Esophagus (tissue), 2 donors: Measurements from ENCODE around the gene CLASP1. TPM values are rescaled to one million over a fixed set of nuclear protein-coding genes. Genes with fewer than 3 reads are reported as not detected.
"Not testable (repeated sequence)": the region's sequence is repeated elsewhere in the genome, so short reads cannot be mapped to it uniquely, and the experiment has no call there.

ENCODE experiments used
- H3K27ac ChIP-seq, 2 donors: one replicate each; pipeline ENCODE4 v1.5.1; 2013; ENCODE audit warnings: low read depth in 2 of 2, mild to moderate bottlenecking in 2 of 2, inconsistent platforms in 1 of 2, low read length in 1 of 2, moderate library complexity in 1 of 2
- H3K27me3 ChIP-seq, 2 donors: one replicate each; pipeline ENCODE4 v1.6.1; 2013; ENCODE audit warnings: low read length in 2 of 2, control low read depth in 1 of 2, mild to moderate bottlenecking in 1 of 2; ENCODE audit not compliant: insufficient read depth in 2 of 2, control insufficient read depth in 1 of 2
- H3K36me3 ChIP-seq, 2 donors: one replicate each; pipeline ENCODE4 v1.6.1; 2013; ENCODE audit warnings: low read length in 1 of 2; ENCODE audit not compliant: control insufficient read depth in 2 of 2, insufficient read depth in 2 of 2
- H3K4me1 ChIP-seq, 2 donors: one replicate each; pipeline ENCODE4 v1.6.1; 2013; ENCODE audit warnings: low read length in 1 of 2; ENCODE audit not compliant: control insufficient read depth in 2 of 2, insufficient read depth in 2 of 2
- H3K4me3 ChIP-seq, 2 donors: one replicate each; pipeline ENCODE4 v1.5.1; 2013; ENCODE audit warnings: low read length in 2 of 2, mild to moderate bottlenecking in 2 of 2, low read depth in 1 of 2, moderate library complexity in 1 of 2
- H3K9me3 ChIP-seq, 2 donors: one replicate each; pipeline ENCODE4 v1.6.1; 2013; ENCODE audit warnings: mild to moderate bottlenecking in 2 of 2, low read depth in 1 of 2, low read length in 1 of 2, moderate library complexity in 1 of 2; ENCODE audit not compliant: control insufficient read depth in 2 of 2, insufficient read depth in 1 of 2
- WGBS, 2 donors: extraction: QIAGEN DNeasy Blood & Tissue Kit; methylation state at CpG; one replicate each; pipeline ENCODE4 v1.1.7; 2013; 5-methylcytosine and 5-hydroxymethylcytosine counted together
- polyA plus RNA-seq, 2 donors: library from polyadenylated mRNA; stranded (reverse); fragments of 200-250 nt; gene quantifications; one replicate each; pipeline ENCODE4 v1.2.3, GENCODE V29; 2013
- donor health status: healthy with polysubstance abuse.
- donor health status: Bipolar disorder and iron deficiency.

The CLASP1 gene
- polyA plus RNA-seq, 2 donors = 9.1 to 9.8 TPM

DNA sequence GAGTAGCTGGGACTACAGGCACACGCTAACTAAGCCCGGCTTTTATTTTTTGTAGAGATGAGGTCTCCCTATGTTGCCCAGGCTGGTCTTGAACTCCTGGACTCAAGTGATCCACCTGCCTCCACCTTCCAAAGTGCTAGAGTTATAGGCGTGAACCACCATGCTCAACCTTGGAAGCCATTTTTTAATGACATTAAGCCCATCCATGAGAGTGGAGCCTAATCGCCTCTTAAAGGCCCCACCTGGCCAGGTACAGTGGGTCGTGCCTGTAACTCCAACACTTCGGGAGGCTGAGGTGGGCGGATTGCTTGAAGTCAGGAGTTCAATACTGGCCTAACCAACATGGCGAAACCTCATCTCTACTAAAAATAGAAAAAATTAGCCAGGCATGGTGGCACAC is 322.6 kb downstream of the CLASP1 start:
- no peak overlapping the region for H3K4me3 ChIP-seq
- H3K27ac ChIP-seq = no peak overlapping the region
- H3K4me1 ChIP-seq = peaks cover 0 to 4% of the 10 kb centered on the region in 2 donors
- no peaks in the 10 kb centered on the region for H3K27me3 ChIP-seq
- no peaks in the 10 kb centered on the region for H3K36me3 ChIP-seq
- H3K9me3 ChIP-seq = no peaks in the 10 kb centered on the region
- WGBS, 2 donors = 92 to 93% methylated on average over 8 of the region's 8 CpGs

DNA sequence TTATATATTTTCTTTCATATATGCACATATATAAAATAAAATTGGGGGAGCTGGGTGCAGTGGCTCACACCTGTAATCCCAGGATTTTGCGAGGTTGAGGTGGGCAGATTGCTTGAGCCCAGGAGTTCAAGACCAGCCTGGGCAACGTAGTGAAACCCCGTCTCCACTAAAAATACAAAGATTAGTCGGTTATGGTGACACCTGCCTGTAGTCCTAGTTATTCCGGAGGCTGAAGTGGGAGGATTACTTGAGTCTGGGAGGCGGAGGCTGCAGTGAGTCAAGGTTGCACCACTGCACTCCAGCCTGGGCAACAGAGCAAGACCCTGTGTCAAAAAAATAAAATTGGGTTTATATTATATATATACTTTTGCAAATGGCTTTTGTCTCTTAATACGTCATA is 324.7 kb downstream of the CLASP1 start:
- WGBS, 2 donors = 93 to 94% methylated on average over 7 of the region's 7 CpGs
- no peak overlapping the region for H3K4me3 ChIP-seq
- no peaks in the 10 kb centered on the region for H3K27me3 ChIP-seq
- no peaks in the 10 kb centered on the region for H3K36me3 ChIP-seq
- H3K27ac ChIP-seq = no peak overlapping the region
- H3K4me1 ChIP-seq = peaks cover 0 to 5% of the 10 kb centered on the region in 2 donors
- no peaks in the 10 kb centered on the region for H3K9me3 ChIP-seq

DNA sequence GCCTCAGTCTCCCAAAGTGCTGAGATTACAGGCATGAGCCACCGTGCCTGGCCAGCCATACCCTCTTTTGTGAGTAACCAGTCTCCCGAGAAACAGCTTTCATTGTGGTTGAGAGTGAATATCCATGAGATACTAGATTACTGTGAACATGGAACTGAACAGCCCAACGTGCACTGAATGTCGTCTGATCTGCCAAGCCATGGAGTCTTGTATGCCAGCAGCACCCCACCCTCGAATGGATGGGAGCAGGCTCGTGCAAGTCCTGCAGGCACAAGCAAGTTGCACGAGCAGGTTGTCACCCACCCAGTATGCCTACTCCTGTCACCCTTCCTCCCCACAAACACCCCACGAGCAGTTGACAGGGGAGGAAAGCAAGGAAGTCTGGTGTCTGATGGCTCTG is 327.8 kb downstream of the CLASP1 start:
- WGBS, 2 donors = 49 to 65% methylated on average over 8 of the region's 8 CpGs
- Histone ChIP-seq H3K36me3 (no peaks in the 10 kb centered on the region), H3K4me1 (peaks cover 0 to 5% of the 10 kb centered on the region in 2 donors), H3K4me3 (no peak overlapping the region), H3K27me3 (no peaks in the 10 kb centered on the region), H3K27ac (no peak overlapping the region), H3K9me3 (no peaks in the 10 kb centered on the region)

DNA sequence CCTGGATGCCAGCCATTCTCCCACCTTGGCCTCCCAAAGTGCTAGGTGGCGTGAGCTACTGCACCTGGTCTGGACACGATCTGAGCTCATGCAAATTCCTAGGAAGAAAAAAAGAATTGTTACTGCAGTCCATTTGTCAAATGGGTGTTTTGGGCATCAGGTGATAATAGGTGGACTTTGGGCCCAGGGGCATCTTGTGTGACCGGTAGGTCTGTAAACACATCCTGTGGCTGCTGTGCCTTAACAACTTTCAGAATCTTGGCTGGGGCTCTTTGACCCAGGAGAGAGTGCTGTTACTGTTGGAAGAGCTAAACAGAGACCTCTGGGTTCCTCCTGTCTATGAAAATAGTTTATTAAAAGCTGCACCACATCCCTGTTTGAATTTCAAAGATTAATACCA is 329.3 kb downstream of the CLASP1 start:
- 66 to 78% methylated on average over 3 of the region's 3 CpGs for WGBS, 2 donors
- Histone ChIP-seq H3K9me3 (no peaks in the 10 kb centered on the region), H3K27ac (no peak overlapping the region), H3K4me1 (peaks cover 0 to 5% of the 10 kb centered on the region in 2 donors), H3K27me3 (no peaks in the 10 kb centered on the region), H3K4me3 (no peak overlapping the region), H3K36me3 (no peaks in the 10 kb centered on the region)

DNA sequence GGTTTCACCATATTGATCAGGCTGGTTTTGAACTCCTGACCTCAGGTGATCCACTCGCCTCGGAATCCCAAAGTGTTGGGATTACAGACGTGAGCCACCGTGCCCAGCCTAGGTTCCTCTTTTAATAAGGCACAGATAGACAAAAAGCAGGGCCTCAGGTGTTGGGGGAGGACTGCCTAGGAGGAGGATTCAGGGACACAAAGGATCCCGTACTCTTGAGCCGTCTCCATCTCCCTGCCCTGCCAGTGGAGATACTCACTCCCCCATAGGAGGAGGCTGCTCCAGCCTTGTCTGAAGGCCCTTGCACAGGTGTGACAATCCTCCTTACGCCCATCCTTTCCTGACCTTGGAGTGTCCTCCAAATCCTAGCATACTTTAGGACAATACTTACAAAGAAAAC is 332.3 kb downstream of the CLASP1 start:
- WGBS, 2 donors = 87% methylated on average over 7 of the region's 7 CpGs
- no peaks in the 10 kb centered on the region for H3K9me3 ChIP-seq
- H3K4me1 ChIP-seq = peaks cover 0 to 5% of the 10 kb centered on the region in 2 donors
- no peak overlapping the region for H3K27ac ChIP-seq
- no peak overlapping the region for H3K4me3 ChIP-seq
- H3K27me3 ChIP-seq = no peaks in the 10 kb centered on the region
- H3K36me3 ChIP-seq = no peaks in the 10 kb centered on the region

- WGBS, 2 donors = 84% methylated on average over 15 of the region's 15 CpGs
- H3K4me3 ChIP-seq, H3K27ac ChIP-seq, H3K36me3 ChIP-seq, H3K4me1 ChIP-seq, H3K9me3 ChIP-seq, H3K27me3 ChIP-seq: not testable (repeated sequence)
Observed at GRCh38 chr2:121313701-121314100, 335.6 kb downstream of the CLASP1 start.

DNA sequence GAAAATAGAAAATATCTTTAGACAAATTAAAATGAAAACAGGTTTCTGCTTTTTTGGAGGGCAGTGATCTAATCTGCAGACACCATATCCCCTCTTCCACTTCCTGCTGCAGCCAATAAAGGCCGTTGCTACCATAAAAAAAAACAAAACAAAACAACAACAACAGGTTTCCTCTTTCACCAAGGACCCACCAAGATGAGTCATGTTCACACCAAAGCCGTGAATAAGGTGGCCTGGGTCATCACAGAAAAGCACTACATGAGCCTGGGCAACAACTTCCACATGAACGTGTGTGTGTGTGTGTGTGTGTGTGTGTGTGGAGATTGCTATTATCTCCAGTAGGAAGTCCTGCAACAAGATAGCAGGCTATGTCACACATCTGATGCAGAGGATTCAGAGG is 339.5 kb downstream of the CLASP1 start:
- Histone ChIP-seq H3K4me3 (no peak overlapping the region), H3K27me3 (no peaks in the 10 kb centered on the region), H3K9me3 (no peaks in the 10 kb centered on the region), H3K27ac (no peak overlapping the region), H3K36me3 (no peaks in the 10 kb centered on the region), H3K4me1 (no peaks in the 10 kb centered on the region)
- 38 to 40% methylated on average over 3 of the region's 3 CpGs for WGBS, 2 donors

DNA sequence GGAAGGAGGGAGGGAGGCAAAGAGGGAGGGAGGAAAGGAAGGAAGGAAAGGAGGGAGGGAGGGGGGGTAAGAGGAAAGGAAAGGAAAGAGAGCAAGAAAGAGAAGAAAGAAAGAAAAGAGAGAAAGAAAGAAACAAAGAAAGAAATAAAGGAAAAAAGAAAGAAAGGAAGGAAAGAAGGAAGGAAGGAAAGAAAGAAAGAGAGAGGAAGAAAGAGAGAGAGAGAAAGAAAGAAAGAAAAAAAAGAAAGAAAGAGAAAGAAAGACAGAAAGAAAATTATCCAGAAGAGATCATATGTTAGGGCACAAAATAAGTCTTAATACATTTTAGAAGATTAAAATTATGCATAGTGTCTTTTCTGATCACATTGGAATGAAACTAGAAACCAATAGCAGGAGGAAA is 339.9 kb downstream of the CLASP1 start:
- no peaks in the 10 kb centered on the region for H3K36me3 ChIP-seq
- H3K27me3 ChIP-seq = no peaks in the 10 kb centered on the region
- no peaks in the 10 kb centered on the region for H3K9me3 ChIP-seq
- H3K4me1 ChIP-seq = no peaks in the 10 kb centered on the region
- H3K4me3 ChIP-seq = no peak overlapping the region
- H3K27ac ChIP-seq = no peak overlapping the region

DNA sequence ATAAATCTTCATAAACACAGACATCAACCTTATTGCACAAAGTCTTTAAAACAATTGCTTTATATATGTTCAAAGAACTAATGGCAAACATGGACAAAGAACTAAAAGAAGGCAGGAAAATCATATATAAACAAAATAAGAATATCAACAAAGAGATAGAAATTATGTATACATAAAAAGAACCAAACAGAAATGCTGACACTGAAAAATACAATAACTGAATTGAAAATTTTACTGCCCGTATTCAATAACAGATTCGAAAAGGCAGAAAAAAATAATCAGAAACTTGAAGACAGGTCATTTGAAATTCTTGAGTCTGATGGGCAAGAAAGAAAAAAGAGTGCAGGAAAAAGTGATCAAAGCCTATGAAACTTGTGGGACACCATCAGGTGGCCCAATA is 342.2 kb downstream of the CLASP1 start:
- no peaks in the 10 kb centered on the region for H3K9me3 ChIP-seq
- no peak overlapping the region for H3K27ac ChIP-seq
- H3K36me3 ChIP-seq = no peaks in the 10 kb centered on the region
- H3K4me1 ChIP-seq = no peaks in the 10 kb centered on the region
- no peak overlapping the region for H3K4me3 ChIP-seq
- WGBS, 2 donors = 90 to 97% methylated on average over 2 of the region's 2 CpGs
- H3K27me3 ChIP-seq = no peaks in the 10 kb centered on the region

DNA sequence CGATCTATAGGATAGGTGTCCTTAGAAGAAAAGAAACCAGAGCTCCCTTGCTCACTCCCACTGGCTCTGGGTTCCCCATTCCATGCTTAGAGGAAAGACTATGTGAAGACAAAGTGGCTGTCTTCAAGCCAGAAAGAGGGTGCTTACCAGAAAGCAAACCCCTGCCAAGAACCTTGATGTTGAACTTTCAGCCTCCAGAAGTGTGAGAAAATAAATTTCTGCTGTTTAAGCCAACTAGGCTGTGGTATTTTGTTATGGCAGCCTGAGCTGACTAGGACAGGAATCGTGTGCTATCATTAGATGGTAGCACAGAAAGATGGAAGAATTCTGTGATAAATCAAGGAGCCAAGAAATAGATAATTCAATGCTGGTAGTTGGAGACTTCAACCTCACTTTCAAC is 344.3 kb downstream of the CLASP1 start:
- no peaks in the 10 kb centered on the region for H3K36me3 ChIP-seq
- H3K9me3 ChIP-seq = no peaks in the 10 kb centered on the region
- H3K27me3 ChIP-seq = no peaks in the 10 kb centered on the region
- no peak overlapping the region for H3K4me3 ChIP-seq
- 68 to 73% methylated on average over 2 of the region's 2 CpGs for WGBS, 2 donors
- no peaks in the 10 kb centered on the region for H3K4me1 ChIP-seq
- no peak overlapping the region for H3K27ac ChIP-seq
